HG02798 (cell line): ENCODE measurements around the gene COL26A1.

Experiments
- ATAC-seq: cut with Tn5 transposase; IDR thresholded peaks from one replicate; pipeline ENCODE4 v1.9.1; 2021; ENCODE audit warnings: mild to moderate bottlenecking; ENCODE audit not compliant: unreplicated experiment, poor library complexity

The COL26A1 gene

DNA sequence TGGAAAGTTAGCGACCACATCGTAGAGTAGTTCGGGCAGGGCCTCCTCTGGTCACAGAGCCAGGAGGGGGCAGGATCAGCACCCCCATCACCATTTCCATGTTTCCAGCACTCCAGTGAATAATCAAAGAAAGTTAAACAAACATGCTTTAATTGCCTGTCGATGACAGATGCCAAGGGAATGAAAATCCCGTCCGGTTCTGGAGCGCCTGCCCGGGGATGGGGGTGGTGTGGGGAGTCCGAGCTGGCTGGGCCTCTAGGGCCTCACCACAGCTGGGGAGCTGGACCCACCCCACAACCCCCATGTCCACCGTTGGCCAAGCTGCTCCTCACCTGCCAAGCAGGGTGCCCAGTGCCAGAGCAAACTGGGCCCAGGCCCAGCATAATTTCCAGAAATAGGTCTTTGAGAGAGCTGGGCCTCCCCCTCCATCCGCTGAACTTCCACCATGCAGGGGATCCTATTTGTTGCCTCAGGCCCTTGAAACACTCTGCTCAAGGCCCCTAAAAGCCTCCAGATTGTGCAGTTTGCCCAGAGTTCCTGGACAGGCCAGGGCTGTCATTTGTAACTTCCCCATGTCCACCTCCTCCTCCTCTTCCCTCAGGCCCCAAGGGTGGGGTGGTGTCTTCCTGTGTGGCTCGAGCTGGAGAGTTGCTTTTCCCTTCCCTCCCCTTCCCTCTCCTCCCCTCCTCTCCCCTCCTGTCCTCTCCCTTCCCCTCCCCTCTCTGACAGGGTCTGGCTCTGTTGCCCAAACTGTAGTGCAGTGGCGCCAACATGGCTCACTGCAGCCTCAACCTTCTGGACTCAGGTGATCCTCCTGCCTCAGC lies 165.4 kb downstream of the COL26A1 start:
- ATAC-seq = no peak

DNA sequence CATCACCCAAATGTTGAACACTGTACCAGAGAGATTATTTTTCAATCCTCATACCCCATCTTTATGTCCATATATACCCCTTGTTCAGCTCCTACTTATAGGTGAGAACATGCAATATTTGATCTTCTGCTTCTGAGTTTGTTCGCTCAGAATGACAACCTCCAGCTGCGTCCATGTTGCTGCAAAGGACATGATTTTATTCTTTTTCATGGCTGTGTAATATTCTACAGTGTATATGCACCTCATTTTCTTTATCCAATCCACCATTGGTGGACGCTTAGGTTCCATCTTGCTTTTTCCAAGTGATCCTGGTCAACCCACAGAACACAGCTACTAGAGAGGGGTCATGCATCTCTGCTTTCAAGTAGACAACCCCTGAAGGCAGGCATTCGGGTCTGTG lies 166.9 kb downstream of the COL26A1 start:
- ATAC-seq = no peak

DNA sequence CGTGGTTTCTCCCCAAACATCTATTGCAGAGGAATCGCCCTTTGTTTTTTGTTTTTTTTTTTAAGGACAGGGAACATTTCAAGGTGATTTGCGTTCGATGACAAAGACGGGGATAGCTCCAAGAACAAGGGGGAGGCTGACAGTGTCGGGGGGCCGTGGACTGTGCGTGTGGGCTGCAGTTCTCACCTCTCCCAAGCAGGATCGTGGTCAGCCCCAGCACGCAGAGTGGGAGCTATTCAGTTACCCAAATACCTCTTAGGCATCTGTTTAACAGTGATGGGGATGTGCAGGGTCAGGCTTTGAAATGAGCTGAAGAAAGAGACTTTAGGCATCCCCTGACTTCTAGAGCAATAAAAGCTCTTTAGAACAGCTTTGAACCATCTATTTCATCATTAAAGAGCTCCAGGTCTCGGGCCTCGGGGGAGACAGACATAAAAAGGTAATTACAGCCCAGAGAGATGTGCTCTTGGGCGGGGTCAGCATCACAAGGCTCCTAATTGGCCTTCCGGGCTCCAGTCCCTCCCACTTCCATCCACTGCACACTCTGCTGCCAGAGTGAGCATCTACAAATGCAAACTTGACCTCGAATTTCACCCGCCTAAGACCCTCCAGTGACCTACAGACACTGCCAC lies 169.2 kb downstream of the COL26A1 start:
- no peak for ATAC-seq

- no peak for ATAC-seq
Observed at GRCh38 chr7:101532400-101533102, 169.9 kb downstream of the COL26A1 start.

DNA sequence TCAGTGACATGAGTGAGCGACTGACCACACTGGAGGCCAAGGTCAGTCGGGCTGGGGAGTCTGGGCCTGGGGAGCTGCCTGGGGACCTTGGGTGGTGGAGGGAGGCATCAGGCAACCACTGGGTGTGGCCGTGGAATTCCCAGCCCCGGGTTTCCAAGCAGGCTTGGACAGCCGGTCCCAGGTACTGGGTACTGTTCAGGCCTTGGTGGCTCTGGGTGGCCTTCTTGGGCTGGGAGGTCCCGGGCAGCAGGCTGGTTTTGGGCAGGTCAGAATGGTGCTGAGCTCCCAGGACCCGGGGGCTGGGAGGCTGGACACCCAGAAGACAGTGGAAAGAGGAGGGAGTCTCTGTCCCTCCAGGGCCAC lies 170.4 kb downstream of the COL26A1 start:
- no peak for ATAC-seq

- no peak for ATAC-seq
Observed at GRCh38 chr7:101534015-101534803, 171.5 kb downstream of the COL26A1 start.

GRCh38 chr7:101534873-101535272 lies 172.2 kb downstream of the COL26A1 start:
- ATAC-seq = no peak

DNA sequence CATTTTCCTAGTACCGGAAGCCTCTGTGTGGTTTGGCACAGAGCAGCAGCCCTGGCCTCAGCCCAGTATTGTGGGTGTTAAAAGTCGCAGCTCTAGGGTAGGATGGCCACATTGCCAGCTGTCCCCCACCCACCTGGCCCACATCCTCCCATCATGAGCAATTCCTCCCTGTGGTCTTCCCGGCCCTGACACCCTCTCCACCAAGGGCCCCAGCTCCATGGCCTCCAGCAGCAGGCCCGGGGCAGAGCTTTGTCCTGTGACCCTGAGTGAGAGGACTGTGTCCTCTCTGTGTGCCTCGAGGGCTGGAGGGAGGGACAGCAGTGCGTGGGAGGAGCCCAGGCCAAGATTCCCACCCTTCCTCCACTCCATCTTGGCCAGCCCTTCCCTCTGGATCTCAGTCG lies 172.7 kb downstream of the COL26A1 start:
- no peak for ATAC-seq

DNA sequence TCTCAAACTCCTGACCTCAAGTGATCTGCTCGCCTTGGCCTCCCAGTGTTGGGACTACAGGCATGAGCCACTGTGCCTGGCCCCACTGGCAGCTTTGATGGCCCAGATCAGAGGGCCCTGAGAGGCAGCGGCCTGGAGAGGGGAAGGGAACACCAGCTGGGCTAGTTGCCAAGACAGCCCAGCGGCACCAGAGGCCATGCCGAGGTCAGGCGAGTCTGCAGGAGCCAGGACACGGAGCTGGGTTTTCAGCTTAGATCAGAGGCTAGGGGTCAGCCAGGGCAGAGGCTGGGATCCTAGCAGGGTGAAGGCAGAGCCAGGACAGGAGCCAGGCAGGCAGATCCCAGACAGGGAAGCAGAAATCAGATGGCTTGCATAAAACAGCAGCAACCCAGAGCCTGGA lies 173.6 kb downstream of the COL26A1 start:
- no peak for ATAC-seq

DNA sequence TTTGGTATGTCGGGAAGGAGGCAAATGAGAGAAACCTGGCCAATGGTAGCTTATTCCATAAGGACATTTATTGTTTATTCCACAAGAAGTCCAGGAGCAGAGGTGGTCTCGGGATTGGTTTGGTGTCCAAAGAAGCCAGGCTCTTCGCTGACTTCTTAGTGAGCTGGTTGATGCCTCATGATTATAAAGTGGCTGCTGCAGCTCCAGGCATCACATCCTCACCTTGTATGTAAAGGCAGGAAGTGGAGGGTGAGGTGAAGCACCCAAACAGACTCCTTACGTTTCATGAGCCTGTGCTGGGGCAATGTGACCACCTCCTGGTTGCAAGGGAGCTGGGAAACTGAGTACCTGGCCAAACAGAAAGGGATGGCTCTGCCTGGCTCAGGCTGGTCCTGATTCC lies 174.0 kb downstream of the COL26A1 start:
- no peak for ATAC-seq

DNA sequence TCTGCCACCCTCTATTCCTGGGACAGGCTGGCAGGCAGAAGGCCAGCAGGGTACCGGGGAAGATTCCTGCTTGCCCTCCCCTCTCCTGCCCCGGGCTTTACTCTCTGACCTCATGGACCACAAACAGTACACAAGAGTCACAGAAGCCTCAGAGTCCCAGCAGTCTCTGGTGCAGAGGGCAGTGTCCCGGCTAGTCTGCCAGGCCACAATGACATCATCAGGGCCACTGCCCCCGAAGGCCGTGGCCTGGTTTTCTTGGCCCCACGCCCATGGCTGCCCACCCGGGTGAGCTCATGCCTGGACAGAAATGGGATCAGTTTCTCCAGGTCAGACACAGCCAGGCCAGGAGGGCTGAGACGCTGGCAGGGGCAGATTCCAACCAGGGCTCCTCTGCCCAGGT lies 174.5 kb downstream of the COL26A1 start:
- ATAC-seq = no peak

DNA sequence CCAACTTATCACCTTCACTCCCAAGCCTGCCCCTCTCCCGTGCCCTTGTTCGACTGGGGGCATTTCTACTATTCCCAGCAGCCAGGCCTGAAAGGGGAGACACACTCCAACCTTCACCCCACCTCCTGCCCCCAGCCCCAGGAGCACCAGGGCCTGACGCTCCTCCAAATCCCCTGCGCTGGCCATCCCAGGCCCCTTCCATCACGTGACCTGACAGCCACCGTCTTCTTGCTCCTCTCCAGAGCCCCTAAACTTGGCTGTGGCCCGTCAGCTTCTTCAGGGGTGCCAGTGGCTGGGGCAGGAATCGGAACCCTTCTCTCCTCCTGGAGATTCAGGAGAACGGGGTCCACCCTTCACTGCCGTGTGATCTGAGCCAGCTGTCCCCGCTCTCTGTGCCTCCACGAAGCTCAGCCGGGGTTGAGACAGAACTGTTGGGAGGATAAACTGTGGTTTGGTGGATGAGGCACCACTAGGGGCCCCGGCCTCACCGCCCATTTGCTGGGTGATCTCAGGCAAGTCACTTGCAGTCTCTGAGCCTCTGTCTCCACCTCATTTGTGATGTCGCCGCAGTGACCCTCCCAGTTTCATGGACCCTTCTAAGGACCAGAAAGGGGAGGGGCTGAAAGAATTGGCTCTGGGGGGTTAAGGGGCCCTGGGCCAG lies 175.4 kb downstream of the COL26A1 start:
- ATAC-seq = no peak

- no peak for ATAC-seq
Observed at GRCh38 chr7:101538596-101539459, 176.2 kb downstream of the COL26A1 start.

DNA sequence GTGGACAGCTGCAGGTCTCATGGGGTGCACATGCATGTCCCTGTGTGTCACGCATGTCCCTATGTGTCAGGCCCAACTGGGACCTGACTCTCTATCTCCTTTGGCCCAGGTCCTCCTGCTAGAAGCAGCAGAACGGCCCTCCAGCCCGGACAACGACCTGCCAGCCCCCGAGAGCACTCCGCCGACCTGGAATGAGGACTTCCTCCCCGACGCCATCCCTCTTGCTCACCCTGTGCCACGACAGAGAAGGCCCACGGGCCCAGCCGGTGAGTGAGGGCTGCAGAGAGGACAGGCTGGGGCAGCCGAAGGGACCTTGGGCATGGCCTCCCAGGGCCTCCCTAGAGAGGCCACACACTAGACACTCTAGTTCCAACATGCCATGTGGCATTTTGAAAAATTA lies 177.1 kb downstream of the COL26A1 start:
- ATAC-seq = no peak

GRCh38 chr7:101542527-101543241 lies 180.0 kb downstream of the COL26A1 start:
- ATAC-seq = no peak

GRCh38 chr7:101543242-101543766 lies 180.6 kb downstream of the COL26A1 start:
- no peak for ATAC-seq

- no peak for ATAC-seq
Observed at GRCh38 chr7:101543846-101544245, 181.2 kb downstream of the COL26A1 start.

DNA sequence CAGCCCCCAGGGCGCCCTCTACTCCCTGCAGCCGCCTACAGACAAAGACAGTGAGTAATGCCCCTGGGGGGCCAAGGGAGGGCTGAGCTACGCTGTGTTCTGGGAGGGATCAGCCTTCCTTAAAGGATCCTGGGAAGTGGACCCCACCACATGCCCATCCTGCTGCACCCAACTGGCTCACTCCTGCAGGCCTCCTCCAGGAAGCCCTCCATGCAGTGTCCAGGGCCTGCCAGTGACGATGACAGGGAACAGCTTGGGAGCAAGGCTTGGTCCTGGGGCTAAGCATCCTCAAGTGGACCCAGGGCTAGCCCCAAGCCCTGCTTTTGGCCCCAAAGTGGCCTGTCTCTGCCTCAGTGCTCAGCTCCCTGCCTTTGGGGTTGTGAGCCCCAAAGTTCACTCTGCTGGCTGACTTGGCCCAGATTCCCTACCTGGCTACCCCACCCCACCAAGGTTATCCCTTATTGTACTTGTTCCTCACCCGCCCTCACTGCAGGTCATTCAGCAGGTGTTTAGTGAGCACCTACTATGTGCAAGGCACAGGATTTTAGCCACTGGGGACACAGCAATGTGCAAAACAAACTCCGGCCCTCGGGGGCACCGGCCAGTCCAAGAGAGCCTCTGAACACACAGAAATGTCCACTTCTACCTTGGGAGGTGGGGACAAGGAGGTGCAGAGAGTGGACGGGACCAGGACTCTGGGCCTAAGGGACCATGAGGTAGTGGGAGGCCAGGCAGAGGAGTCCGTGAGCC lies 182.9 kb downstream of the COL26A1 start:
- no peak for ATAC-seq
